ENCODE data around the gene S100A2. TPM values are rescaled to one million over a fixed set of nuclear protein-coding genes. Genes with fewer than 3 reads are reported as not detected.
"Not testable (repeated sequence)": the region's sequence is repeated elsewhere in the genome, so short reads cannot be mapped to it uniquely, and the experiment has no call there.

The S100A2 gene
- total and polyA plus RNA-seq, 2 donors (not counting 1 experiment from before 2014, with no cell fraction given): 0.19 TPM; not detected in 1

GRCh38 chr1:153563991-153564390, 1.7 kb downstream of the S100A2 start:
- Histone ChIP-seq H3K27ac (ENCODE audit: low read length in 2 of 2) (no peak overlapping the region), H3K4me2 (replicated peaks; ENCODE audit: low read depth, low read length, poor library complexity, severe bottlenecking) (no peak overlapping the region), H3K27me3 (replicated peaks in 1 of 4; ENCODE audit: control extremely low read depth in 1 of 4, control insufficient read depth in 3 of 4, insufficient read depth in 4 of 4, low read length in 3 of 4) (peaks cover 0 to 2% (median 0%) of the 10 kb centered on the region in 4 experiments), H2AFZ (ENCODE audit: insufficient read depth, low read depth, low read length, poor library complexity, severe bottlenecking) (no peak overlapping the region), H3K9ac (ENCODE audit: low read length) (no peak overlapping the region), H3K9me3 (ENCODE audit: control extremely low read depth in 1 of 3, control insufficient read depth in 2 of 3, insufficient read depth in 1 of 3, low read length in 2 of 3) (no peaks in the 10 kb centered on the region), H4K20me1 (ENCODE audit: control insufficient read depth, insufficient read depth, low read length, poor library complexity, severe bottlenecking) (no peaks in the 10 kb centered on the region), H3K79me2 (ENCODE audit: control insufficient read depth, insufficient read depth, low read length) (no peaks in the 10 kb centered on the region), H3K4me1 (ENCODE audit: control insufficient read depth in 2 of 2, insufficient read depth in 2 of 2, low read length in 2 of 2) (peaks cover 12 to 28% of the 10 kb centered on the region in 2 donors), H3K4me3 (ENCODE audit: control extremely low read depth in 1 of 5, extremely low read depth in 1 of 5, insufficient read depth in 1 of 5, low read depth in 2 of 5, low read length in 4 of 5) (no peak overlapping the region), H3K36me3 (replicated peaks in 1 of 2; ENCODE audit: control extremely low read depth in 1 of 2, control insufficient read depth in 1 of 2, extremely low read depth in 1 of 2, insufficient read depth in 2 of 2, low read length in 1 of 2) (no peaks in the 10 kb centered on the region)
- Mint-ChIP-seq H3K9me3 (ENCODE audit: insufficient read depth) (no peaks in the 10 kb centered on the region), H3K4me3 (no peak overlapping the region), H3K4me1 (peaks cover 28% of the 10 kb centered on the region), H3K27ac (no peak overlapping the region), H3K27me3 (no peaks in the 10 kb centered on the region)
- WGBS (ENCODE audit: insufficient coverage): 100% methylated on average over 5 of the region's 7 CpGs
- intact Hi-C loops (cut with micrococcal nuclease): loop anchor here (2.0 kb wide), 1 partner anchor 19 kb away; the partner anchor contains the start of gene S100A4
- ATAC-seq (ENCODE audit: low read depth): no peak
- DNase-seq: no peak
- ChIA-PET CTCF (interaction anchor here (1.0 to 2.8 kb wide), 6 partner anchors 8 to 68 kb away, joined by 3 to 14 read pairs (median 4); partner anchors contain the start of gene S100A5), POLR2A (interaction anchor here (0.9 to 1.2 kb wide), 2 partner anchors 24 to 29 kb away, joined by 3 read pairs; partner anchors contain the start of gene S100A5)
- TF ChIP-seq, protein P1, sequence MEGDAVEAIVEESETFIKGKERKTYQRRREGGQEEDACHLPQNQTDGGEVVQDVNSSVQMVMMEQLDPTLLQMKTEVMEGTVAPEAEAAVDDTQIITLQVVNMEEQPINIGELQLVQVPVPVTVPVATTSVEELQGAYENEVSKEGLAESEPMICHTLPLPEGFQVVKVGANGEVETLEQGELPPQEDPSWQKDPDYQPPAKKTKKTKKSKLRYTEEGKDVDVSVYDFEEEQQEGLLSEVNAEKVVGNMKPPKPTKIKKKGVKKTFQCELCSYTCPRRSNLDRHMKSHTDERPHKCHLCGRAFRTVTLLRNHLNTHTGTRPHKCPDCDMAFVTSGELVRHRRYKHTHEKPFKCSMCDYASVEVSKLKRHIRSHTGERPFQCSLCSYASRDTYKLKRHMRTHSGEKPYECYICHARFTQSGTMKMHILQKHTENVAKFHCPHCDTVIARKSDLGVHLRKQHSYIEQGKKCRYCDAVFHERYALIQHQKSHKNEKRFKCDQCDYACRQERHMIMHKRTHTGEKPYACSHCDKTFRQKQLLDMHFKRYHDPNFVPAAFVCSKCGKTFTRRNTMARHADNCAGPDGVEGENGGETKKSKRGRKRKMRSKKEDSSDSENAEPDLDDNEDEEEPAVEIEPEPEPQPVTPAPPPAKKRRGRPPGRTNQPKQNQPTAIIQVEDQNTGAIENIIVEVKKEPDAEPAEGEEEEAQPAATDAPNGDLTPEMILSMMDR (IDR thresholded peaks at IDR 0.05): no peak
- TF ChIP-seq EZH2 (IDR thresholded peaks at IDR 0.05; ENCODE audit: borderline replicate concordance, insufficient read depth, low read depth, low read length, poor library complexity, severe bottlenecking): no peak

- H3K4me1 Mint-ChIP-seq: peaks cover 24% of the 10 kb centered on the region
- H3K27me3 ChIP-seq (replicated peaks in 1 of 4; ENCODE audit: control extremely low read depth in 1 of 4, control insufficient read depth in 3 of 4, insufficient read depth in 4 of 4, low read length in 3 of 4): no peaks in the 10 kb centered on the region
- H3K4me2 ChIP-seq (replicated peaks; ENCODE audit: low read depth, low read length, poor library complexity, severe bottlenecking): no peak overlapping the region
- H3K27ac Mint-ChIP-seq: no peak overlapping the region
- TF ChIP-seq, protein P1 (IDR thresholded peaks at IDR 0.05): no peak
- no peak for TF ChIP-seq EZH2 (IDR thresholded peaks at IDR 0.05; ENCODE audit: borderline replicate concordance, insufficient read depth, low read depth, low read length, poor library complexity, severe bottlenecking)
- no peaks in the 10 kb centered on the region for H3K27me3 Mint-ChIP-seq
- H2AFZ ChIP-seq (ENCODE audit: insufficient read depth, low read depth, low read length, poor library complexity, severe bottlenecking): no peak overlapping the region
- CTCF ChIA-PET: interaction anchor here (1.3 to 2.2 kb wide), 5 partner anchors 9 to 68 kb away, joined by 3 to 14 read pairs (median 4); no protein-coding TSS in a partner anchor
- ATAC-seq (ENCODE audit: low read depth) (no peak), DNase-seq (no peak)
- H3K36me3 ChIP-seq (replicated peaks in 1 of 2; ENCODE audit: control extremely low read depth in 1 of 2, control insufficient read depth in 1 of 2, extremely low read depth in 1 of 2, insufficient read depth in 2 of 2, low read length in 1 of 2): no peaks in the 10 kb centered on the region
- POLR2A ChIA-PET: interaction anchor here (0.9 to 1.2 kb wide), 2 partner anchors 23 to 28 kb away, joined by 3 read pairs; partner anchors contain the start of gene S100A5
- H3K4me3 ChIP-seq (ENCODE audit: control extremely low read depth in 1 of 5, extremely low read depth in 1 of 5, insufficient read depth in 1 of 5, low read depth in 2 of 5, low read length in 4 of 5): no peak overlapping the region
- no peak overlapping the region for H3K4me3 Mint-ChIP-seq
- no peaks in the 10 kb centered on the region for H3K9me3 Mint-ChIP-seq (ENCODE audit: insufficient read depth)
- intact Hi-C loops (cut with micrococcal nuclease): no loop called here
- H4K20me1 ChIP-seq (ENCODE audit: control insufficient read depth, insufficient read depth, low read length, poor library complexity, severe bottlenecking): no peaks in the 10 kb centered on the region
- H3K27ac ChIP-seq (ENCODE audit: low read length in 2 of 2): no peak overlapping the region
- H3K79me2 ChIP-seq (ENCODE audit: control insufficient read depth, insufficient read depth, low read length): no peaks in the 10 kb centered on the region
- H3K9me3 ChIP-seq (ENCODE audit: control extremely low read depth in 1 of 3, control insufficient read depth in 2 of 3, insufficient read depth in 1 of 3, low read length in 2 of 3): no peaks in the 10 kb centered on the region
- no peak overlapping the region for H3K9ac ChIP-seq (ENCODE audit: low read length)
- WGBS (ENCODE audit: insufficient coverage): 97% methylated on average over 4 of the region's 6 CpGs
- H3K4me1 ChIP-seq (ENCODE audit: control insufficient read depth in 2 of 2, insufficient read depth in 2 of 2, low read length in 2 of 2): peaks cover 12 to 24% of the 10 kb centered on the region in 2 donors
These were observed 2.2 kb downstream of the S100A2 start for GRCh38 chr1:153563483-153563901.

- H3K4me1 Mint-ChIP-seq: peaks cover 17% of the 10 kb centered on the region
- H2AFZ ChIP-seq (ENCODE audit: insufficient read depth, low read depth, low read length, poor library complexity, severe bottlenecking); DNase-seq; H3K79me2 ChIP-seq (ENCODE audit: control insufficient read depth, insufficient read depth, low read length); H3K9me3 Mint-ChIP-seq (ENCODE audit: insufficient read depth); POLR2A ChIA-PET; H3K27ac Mint-ChIP-seq; H3K27me3 ChIP-seq (replicated peaks in 1 of 4; ENCODE audit: control extremely low read depth in 1 of 4, control insufficient read depth in 3 of 4, insufficient read depth in 4 of 4, low read length in 3 of 4); ATAC-seq (ENCODE audit: low read depth); H3K4me3 ChIP-seq (ENCODE audit: control extremely low read depth in 1 of 5, extremely low read depth in 1 of 5, insufficient read depth in 1 of 5, low read depth in 2 of 5, low read length in 4 of 5); H3K27ac ChIP-seq (ENCODE audit: low read length in 2 of 2); H4K20me1 ChIP-seq (ENCODE audit: control insufficient read depth, insufficient read depth, low read length, poor library complexity, severe bottlenecking); H3K4me2 ChIP-seq (replicated peaks; ENCODE audit: low read depth, low read length, poor library complexity, severe bottlenecking); H3K36me3 ChIP-seq (replicated peaks in 1 of 2; ENCODE audit: control extremely low read depth in 1 of 2, control insufficient read depth in 1 of 2, extremely low read depth in 1 of 2, insufficient read depth in 2 of 2, low read length in 1 of 2); H3K4me3 Mint-ChIP-seq; H3K9me3 ChIP-seq (ENCODE audit: control extremely low read depth in 1 of 3, control insufficient read depth in 2 of 3, insufficient read depth in 1 of 3, low read length in 2 of 3); intact Hi-C loops (cut with micrococcal nuclease); H3K27me3 Mint-ChIP-seq; H3K9ac ChIP-seq (ENCODE audit: low read length): not testable (repeated sequence)
- CTCF ChIA-PET: interaction anchor here (1.0 to 2.0 kb wide), 6 partner anchors 10 to 66 kb away, joined by 3 to 5 read pairs (median 4); partner anchors contain the start of gene S100A6
- peaks cover 12 to 19% of the 10 kb centered on the region in 2 donors for H3K4me1 ChIP-seq (ENCODE audit: control insufficient read depth in 2 of 2, insufficient read depth in 2 of 2, low read length in 2 of 2)
- 71% methylated on average over 1 of the region's 3 CpGs for WGBS (ENCODE audit: insufficient coverage)
These were observed 3.6 kb downstream of the S100A2 start for GRCh38 chr1:153562021-153562420.
